HG03565 (cell line): ENCODE data around the gene DUSP6.

Source experiments
- ATAC-seq: cut with Tn5 transposase; IDR thresholded peaks from one replicate; pipeline ENCODE4 v1.9.1; 2021; ENCODE audit warnings: mild to moderate bottlenecking, moderate library complexity; ENCODE audit not compliant: unreplicated experiment

DUSP6 gene

GRCh38 chr12:89334548-89335169 lies 17.6 kb downstream of the DUSP6 start:
- ATAC-seq = no peak

GRCh38 chr12:89333564-89334252 lies 18.6 kb downstream of the DUSP6 start:
- ATAC-seq = peak; percentile 63

- no peak for ATAC-seq
Observed at GRCh38 chr12:89328151-89329030, 23.9 kb downstream of the DUSP6 start.

- ATAC-seq = no peak
Observed at GRCh38 chr12:89327486-89328094, 24.7 kb downstream of the DUSP6 start.

GRCh38 chr12:89326239-89327040 lies 25.9 kb downstream of the DUSP6 start:
- no peak for ATAC-seq

- ATAC-seq = no peak
Observed at GRCh38 chr12:89325495-89325894, 26.8 kb downstream of the DUSP6 start.

- ATAC-seq = no peak
Observed at GRCh38 chr12:89324437-89324836, 27.9 kb downstream of the DUSP6 start.

- no peak for ATAC-seq
Observed at GRCh38 chr12:89323568-89324218, 28.6 kb downstream of the DUSP6 start.

GRCh38 chr12:89320735-89321134 lies 31.6 kb downstream of the DUSP6 start:
- no peak for ATAC-seq

GRCh38 chr12:89319606-89320005 lies 32.7 kb downstream of the DUSP6 start:
- ATAC-seq = no peak

GRCh38 chr12:89319122-89319521 lies 33.2 kb downstream of the DUSP6 start:
- no peak for ATAC-seq

- ATAC-seq = no peak
Observed at GRCh38 chr12:89316705-89317139, 35.6 kb downstream of the DUSP6 start.

GRCh38 chr12:89314060-89314761 lies 38.1 kb downstream of the DUSP6 start:
- ATAC-seq = no peak

- ATAC-seq = no peak
Observed at GRCh38 chr12:89311703-89312293, 40.5 kb downstream of the DUSP6 start.

GRCh38 chr12:89309815-89310214 lies 42.5 kb downstream of the DUSP6 start:
- no peak for ATAC-seq

- ATAC-seq = no peak
Observed at GRCh38 chr12:89309440-89309802, 42.9 kb downstream of the DUSP6 start.

- no peak for ATAC-seq
Observed at GRCh38 chr12:89307474-89308253, 44.6 kb downstream of the DUSP6 start.

- ATAC-seq = no peak
Observed at GRCh38 chr12:89306827-89307473, 45.4 kb downstream of the DUSP6 start.
